ENCODE measurements around the gene NBAS. TPM values are rescaled to one million over a fixed set of nuclear protein-coding genes. Genes with fewer than 3 reads are reported as not detected.

Gene NBAS
- total and polyA plus RNA-seq, 10 of the 15 experiments (the other 5 are each of a cell fraction or from before 2014, with no cell fraction given): 4.3 to 32.7 (median 20.8) TPM

- DNase-seq (ENCODE audit: low read depth, low spot score) (no peak), ATAC-seq (no peak), FAIRE-seq (no peak)
- in situ Hi-C loops (cut with MboI): no loop called here
- ChIA-PET POLR2A (no interaction called here), RAD21 (ENCODE audit: unreplicated experiment) (no interaction called here), SMC1A (ENCODE audit: uncharacterized antibody, unreplicated experiment) (interaction anchor here (0.7 kb wide), 1 partner anchor 8 kb away, joined by 3 read pairs; no protein-coding TSS in a partner anchor), CTCF (no interaction called here)
- Histone ChIP-seq H3K4me2 (ENCODE audit: control insufficient read depth, insufficient read depth) (no peak overlapping the region), H3K9me3 (replicated peaks; ENCODE audit: control insufficient read depth, insufficient read depth, low read length) (no peaks in the 10 kb centered on the region), H3K27me3 (replicated peaks in 1 of 2; ENCODE audit: control insufficient read depth in 2 of 2, insufficient read depth in 2 of 2, low read length in 1 of 2) (no peaks in the 10 kb centered on the region), H3K27ac (ENCODE audit: control insufficient read depth, insufficient read depth) (no peak overlapping the region), H3K36me3 (ENCODE audit: control insufficient read depth in 2 of 2, insufficient read depth in 2 of 2, low read length in 1 of 2) (no peaks in the 10 kb centered on the region; a peak in 1 of 4 replicates), H3K4me1 (ENCODE audit: control insufficient read depth, insufficient read depth, low read length) (no peaks in the 10 kb centered on the region), H3K4me3 (no peak overlapping the region), H4K20me1 (ENCODE audit: control insufficient read depth, insufficient read depth) (no peaks in the 10 kb centered on the region), H3K79me2 (ENCODE audit: control insufficient read depth, insufficient read depth, low read length) (no peaks in the 10 kb centered on the region), H3K9ac (ENCODE audit: control insufficient read depth, insufficient read depth, low read length) (no peak overlapping the region), H2AFZ (ENCODE audit: control insufficient read depth, low read depth, low read length) (no peak overlapping the region)
- WGBS (ENCODE audit: insufficient coverage, insufficient replicate concordance, low lambda C conversion rate, missing lambda C conversion rate): 97% methylated on average over 3 of the region's 3 CpGs
- intact Hi-C loops (cut with micrococcal nuclease; ENCODE audit: unreplicated experiment): no loop called here
- TF ChIP-seq MEF2A (IDR thresholded peaks at IDR 0.05; ENCODE audit: insufficient read depth, low read depth, low read length) (no peak), PAX5 (IDR thresholded peaks at IDR 0.05; ENCODE audit: borderline replicate concordance, low read depth, low read length) (no peak)
- no TSS peak for BruUV-seq (replicated peaks)
Observed at GRCh38 chr2:15363734-15364133, 197.4 kb downstream of the NBAS start.

GRCh38 chr2:15363142-15363541, 198.0 kb downstream of the NBAS start:
- Histone ChIP-seq H3K36me3 (ENCODE audit: control insufficient read depth in 2 of 2, insufficient read depth in 2 of 2, low read length in 1 of 2) (no peaks in the 10 kb centered on the region; a peak in 1 of 4 replicates), H3K27ac (ENCODE audit: control insufficient read depth, insufficient read depth) (no peak overlapping the region), H3K79me2 (ENCODE audit: control insufficient read depth, insufficient read depth, low read length) (no peaks in the 10 kb centered on the region), H3K9ac (ENCODE audit: control insufficient read depth, insufficient read depth, low read length) (no peak overlapping the region), H3K4me1 (ENCODE audit: control insufficient read depth, insufficient read depth, low read length) (no peaks in the 10 kb centered on the region), H3K27me3 (replicated peaks in 1 of 2; ENCODE audit: control insufficient read depth in 2 of 2, insufficient read depth in 2 of 2, low read length in 1 of 2) (no peaks in the 10 kb centered on the region), H4K20me1 (ENCODE audit: control insufficient read depth, insufficient read depth) (no peaks in the 10 kb centered on the region), H3K4me2 (ENCODE audit: control insufficient read depth, insufficient read depth) (no peak overlapping the region), H3K9me3 (replicated peaks; ENCODE audit: control insufficient read depth, insufficient read depth, low read length) (no peaks in the 10 kb centered on the region), H3K4me3 (no peak overlapping the region), H2AFZ (ENCODE audit: control insufficient read depth, low read depth, low read length) (no peak overlapping the region)
- in situ Hi-C loops (cut with MboI): no loop called here
- DNase-seq (ENCODE audit: low read depth, low spot score): no peak
- SMC1A ChIA-PET (ENCODE audit: uncharacterized antibody, unreplicated experiment): interaction anchor here (0.7 kb wide), 1 partner anchor 8 kb away, joined by 3 read pairs; no protein-coding TSS in a partner anchor
- POLR2A ChIA-PET: no interaction called here
- intact Hi-C loops (cut with micrococcal nuclease; ENCODE audit: unreplicated experiment): no loop called here
- CTCF ChIA-PET: no interaction called here
- BruUV-seq (replicated peaks): no TSS peak
- FAIRE-seq: no peak
- RAD21 ChIA-PET (ENCODE audit: unreplicated experiment): no interaction called here
- ATAC-seq: no peak
- no peak for TF ChIP-seq POLR2AphosphoS5 (IDR thresholded peaks at IDR 0.05; ENCODE audit: low read length)
- no peak for TF ChIP-seq ESRRA (IDR thresholded peaks at IDR 0.05; ENCODE audit: low read length)
- TF ChIP-seq MAX (IDR thresholded peaks at IDR 0.05; ENCODE audit: low read depth, low read length): no peak
- TF ChIP-seq ZNF687 (IDR thresholded peaks at IDR 0.05): no peak
- TF ChIP-seq ZNF217 (IDR thresholded peaks at IDR 0.05): no peak
- TF ChIP-seq RB1 (IDR thresholded peaks at IDR 0.05; ENCODE audit: borderline replicate concordance): no peak
- TF ChIP-seq SP1 (IDR thresholded peaks at IDR 0.05; ENCODE audit: low read depth, low read length): no peak
- TF ChIP-seq ZNF622 (IDR thresholded peaks at IDR 0.05): no peak
- TF ChIP-seq SMARCA5 (IDR thresholded peaks at IDR 0.05): no peak
- TF ChIP-seq PBX3 (IDR thresholded peaks at IDR 0.05; ENCODE audit: insufficient replicate concordance, low read depth, low read length): no peak

Measured in GM12878 (cell line).